GM21528 (cell line): ENCODE results near the gene CNNM3.
"Not testable (repeated sequence)": the region's sequence is repeated elsewhere in the genome, so short reads cannot be mapped to it uniquely, and the experiment has no call there.

Experiments
- ATAC-seq: cut with Tn5 transposase; IDR thresholded peaks from one replicate; pipeline ENCODE4 v1.9.1; 2021; ENCODE audit warnings: mild to moderate bottlenecking, moderate library complexity; ENCODE audit not compliant: unreplicated experiment, low FRiP score

The CNNM3 gene

DNA sequence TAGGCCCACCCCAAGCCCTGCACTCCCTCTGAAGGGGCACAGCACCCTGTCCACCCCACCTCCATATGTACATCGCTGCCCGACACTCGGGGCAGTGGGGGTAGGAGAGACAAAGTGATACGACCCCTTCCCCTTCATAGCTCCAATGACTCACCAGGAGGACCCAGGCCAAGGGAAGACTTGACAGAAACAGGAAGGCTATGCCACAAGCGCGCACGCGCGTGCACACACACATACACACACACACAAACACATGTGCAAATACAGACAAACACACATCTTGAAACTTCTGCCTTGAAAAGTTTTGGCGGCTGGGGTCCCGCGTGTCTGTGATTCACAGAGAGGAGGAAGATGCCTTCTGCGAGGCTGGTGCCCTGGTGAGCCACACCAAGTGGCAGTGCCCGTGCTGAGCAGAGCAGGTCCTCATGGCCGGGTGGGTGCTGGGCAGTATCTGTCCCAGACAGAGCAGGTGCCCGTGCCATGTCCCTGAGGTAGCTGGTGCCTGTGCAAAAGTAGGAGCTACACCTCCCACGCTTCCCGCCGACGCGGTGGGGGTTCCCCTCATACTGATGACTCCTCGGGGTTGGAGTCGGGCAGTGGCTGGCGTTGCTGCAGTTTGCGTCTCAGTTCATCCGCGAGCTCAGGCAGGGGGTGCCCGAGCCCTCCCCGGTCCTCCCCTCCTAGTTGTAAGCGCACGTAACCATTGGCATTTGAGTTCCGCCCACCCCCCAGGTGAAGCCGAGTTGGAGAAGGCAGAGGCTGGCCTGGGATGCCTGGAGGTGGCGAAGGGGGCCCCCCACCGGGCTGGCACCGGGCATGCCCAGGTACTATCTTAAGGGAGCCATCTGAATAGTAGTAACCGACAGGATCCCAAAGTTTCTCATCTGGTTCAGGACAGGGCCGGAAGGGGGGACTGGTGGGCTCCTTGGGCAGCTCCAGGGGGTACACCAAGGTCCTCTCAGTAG lies 44.3 kb downstream of the CNNM3 start:
- ATAC-seq, result no peak

DNA sequence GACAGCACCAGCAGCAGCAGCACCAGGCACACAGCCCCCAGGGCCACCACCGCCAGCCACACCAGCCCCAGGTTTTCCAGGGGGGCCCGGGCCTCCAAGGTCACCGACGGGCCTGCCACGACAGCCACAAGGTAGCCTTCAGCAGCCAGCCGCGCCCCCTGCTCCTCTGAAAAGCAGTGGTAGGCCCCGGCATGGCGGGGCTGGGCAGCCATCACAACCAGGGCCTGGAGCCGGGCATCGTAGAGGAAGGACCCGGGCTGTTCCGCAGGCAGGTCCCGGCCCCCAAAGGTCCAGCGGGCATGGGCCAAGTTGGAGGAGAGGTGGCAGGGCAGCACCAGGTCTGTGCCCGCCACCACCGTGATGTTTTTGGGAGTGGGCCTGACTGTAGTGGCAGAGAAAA lies 45.0 kb downstream of the CNNM3 start:
- ATAC-seq, result no peak

- not testable (repeated sequence) for ATAC-seq
These were observed 47.0 kb downstream of the CNNM3 start for GRCh38 chr2:96863056-96863455.

- no peak for ATAC-seq
These were observed 47.7 kb downstream of the CNNM3 start for GRCh38 chr2:96863575-96864342.

DNA sequence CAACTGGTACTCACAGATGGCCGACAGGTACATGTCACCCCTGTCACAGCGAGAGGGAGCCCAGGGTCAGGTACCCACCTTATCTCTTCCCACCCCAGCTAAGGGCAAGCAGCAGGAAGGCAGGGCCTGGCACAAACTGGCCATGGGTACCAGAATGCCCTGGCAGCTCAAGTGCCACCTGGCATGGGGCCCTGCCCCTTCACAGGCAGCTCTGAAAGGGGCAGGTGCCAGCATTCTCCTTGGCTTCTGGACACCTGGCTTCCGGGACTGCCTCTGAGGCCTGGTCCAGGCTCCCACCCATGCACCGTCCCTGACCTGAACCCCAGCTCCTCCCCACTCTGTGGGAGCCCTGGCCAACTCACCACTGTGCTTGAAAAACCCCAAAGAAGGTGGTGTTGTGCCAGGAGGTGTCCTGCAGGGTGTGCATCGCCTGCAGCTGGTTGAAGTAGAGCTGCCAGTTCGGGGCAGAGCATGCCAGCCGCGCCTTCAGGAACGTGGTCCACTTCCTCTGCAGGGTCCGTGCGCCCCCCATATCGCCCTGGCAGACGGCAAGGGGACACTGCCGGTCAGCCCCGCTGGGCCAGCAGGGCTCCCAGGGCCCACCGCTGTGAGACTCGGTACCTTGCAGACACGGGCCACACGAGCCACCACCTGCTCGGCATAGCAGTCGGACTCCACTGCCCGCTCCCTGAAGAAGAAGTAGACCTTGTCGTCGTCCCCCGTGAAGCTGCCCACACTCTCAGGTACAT lies 48.4 kb downstream of the CNNM3 start:
- no peak for ATAC-seq

DNA sequence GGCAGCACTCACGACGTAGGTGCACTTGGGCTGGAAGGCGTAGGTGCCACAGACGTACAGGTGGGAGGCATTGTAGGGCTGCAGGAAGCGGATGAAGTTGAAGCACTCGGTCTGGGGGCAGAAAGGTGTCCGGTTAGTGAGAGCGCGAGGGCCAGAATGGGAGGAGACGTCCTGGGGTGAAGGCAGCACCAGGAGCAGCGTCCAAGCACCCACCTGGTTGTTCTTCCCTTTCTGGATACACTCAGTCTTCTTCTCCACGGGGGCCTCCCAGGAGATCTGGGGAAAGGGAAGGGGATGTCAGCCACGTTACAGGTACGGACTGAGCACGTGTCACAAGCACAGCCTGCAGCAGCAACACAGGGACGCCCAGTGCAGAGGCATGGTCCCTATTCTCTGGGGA lies 49.6 kb downstream of the CNNM3 start:
- ATAC-seq, result no peak

- ATAC-seq, result no peak
These were observed 50.1 kb downstream of the CNNM3 start for GRCh38 chr2:96866149-96866548.

DNA sequence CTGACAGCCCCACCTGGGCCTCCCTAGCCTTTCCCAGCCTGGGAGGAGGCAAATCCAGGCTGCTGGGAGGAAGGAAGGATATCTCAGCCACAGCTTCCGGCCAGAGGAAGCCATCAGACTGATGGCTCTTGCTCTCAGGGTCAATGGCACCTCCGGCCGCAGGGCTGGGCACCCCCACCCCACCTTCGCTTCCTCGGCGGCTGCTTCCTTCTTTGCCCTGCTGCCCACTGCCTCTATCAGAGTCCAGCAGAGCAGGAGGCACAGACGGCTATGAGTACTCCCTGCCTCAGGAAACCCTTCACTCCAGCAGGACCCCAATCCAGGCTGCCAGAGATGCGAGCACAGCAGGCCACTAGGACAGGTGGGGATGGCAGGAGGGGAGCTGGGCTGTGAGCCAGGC lies 50.5 kb downstream of the CNNM3 start:
- ATAC-seq, result no peak

DNA sequence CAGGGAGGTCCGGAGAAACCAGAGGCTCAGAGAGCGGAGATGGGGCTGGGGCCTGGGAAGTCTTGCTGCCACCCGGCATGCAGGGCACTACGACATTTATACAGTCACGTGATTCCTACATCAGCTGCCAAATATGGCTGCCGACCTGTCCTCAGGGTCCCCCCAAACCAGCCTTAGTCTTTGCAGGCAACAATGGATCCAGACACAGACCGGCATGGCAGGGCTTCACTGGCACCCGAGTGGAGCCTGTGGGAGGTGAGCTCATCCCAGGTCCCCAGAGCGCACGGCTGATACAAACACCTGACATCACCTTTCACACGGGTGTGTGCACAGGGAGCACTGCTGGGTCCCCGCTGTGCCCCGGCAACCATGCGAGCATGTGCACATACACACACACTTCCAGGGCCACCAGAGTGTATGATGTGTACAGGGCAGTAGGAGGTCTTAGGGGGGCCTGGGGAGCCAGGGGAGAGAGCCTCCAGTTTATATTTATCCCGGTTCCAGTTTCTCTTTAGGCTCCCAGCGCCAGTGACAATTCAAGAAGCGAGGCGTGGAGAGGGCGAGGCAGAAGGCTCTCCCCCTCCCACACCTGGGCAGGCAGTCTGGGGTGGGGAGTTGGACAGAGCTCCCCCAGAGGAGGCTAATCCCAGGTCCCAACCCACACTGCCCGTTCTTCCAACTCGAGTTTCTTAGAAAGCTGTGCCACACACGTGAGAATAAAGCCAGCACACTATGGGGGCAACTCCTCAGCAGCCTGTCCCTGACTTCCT lies 51.1 kb downstream of the CNNM3 start:
- ATAC-seq, result no peak

GRCh38 chr2:96867756-96868554 lies 51.9 kb downstream of the CNNM3 start:
- ATAC-seq, result peak; percentile 2

GRCh38 chr2:96868555-96869280 lies 52.6 kb downstream of the CNNM3 start:
- peak; percentile 47 for ATAC-seq

- ATAC-seq, result no peak
These were observed 53.3 kb downstream of the CNNM3 start for GRCh38 chr2:96869281-96869821.

GRCh38 chr2:96869822-96870625 lies 54.0 kb downstream of the CNNM3 start, which contains the start of gene SEMA4C:
SEMA4C (minus strand) TSS chr2:96870080; CDS start chr2:96867886, 2,194 bp downstream.
- no peak for ATAC-seq

DNA sequence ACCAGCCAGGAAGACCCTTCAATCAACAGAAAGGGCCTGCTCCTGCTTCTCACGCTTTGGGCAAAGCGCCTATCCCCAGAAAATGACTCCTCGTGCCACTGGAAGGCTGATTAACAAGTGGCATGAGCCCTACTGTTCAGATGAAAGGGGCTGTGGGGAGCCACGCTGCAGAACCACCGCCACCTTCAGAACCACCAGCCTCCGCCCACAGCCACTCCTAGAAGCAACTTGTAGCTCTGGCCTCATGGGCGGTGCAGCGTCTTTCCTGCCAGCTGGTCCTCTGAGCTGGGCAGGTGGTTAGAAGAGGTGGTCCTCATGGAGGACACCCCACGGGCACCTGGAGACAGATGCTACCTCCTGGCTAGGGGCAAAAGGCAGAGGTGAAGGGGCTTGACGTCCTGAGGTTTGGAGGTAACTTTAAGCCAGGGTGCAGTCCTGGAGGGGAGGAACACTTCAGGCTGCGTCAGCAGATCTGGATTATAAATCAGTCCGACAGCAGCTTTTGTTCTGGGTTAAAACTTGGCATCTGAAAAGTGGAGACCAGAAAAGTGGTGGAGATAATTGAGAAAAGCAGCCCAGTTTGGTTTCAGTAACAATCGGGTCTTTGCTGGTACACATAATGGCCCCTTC lies 54.7 kb downstream of the CNNM3 start:
- ATAC-seq, result no peak

- no peak for ATAC-seq
These were observed 56.7 kb downstream of the CNNM3 start for GRCh38 chr2:96872591-96873349.

DNA sequence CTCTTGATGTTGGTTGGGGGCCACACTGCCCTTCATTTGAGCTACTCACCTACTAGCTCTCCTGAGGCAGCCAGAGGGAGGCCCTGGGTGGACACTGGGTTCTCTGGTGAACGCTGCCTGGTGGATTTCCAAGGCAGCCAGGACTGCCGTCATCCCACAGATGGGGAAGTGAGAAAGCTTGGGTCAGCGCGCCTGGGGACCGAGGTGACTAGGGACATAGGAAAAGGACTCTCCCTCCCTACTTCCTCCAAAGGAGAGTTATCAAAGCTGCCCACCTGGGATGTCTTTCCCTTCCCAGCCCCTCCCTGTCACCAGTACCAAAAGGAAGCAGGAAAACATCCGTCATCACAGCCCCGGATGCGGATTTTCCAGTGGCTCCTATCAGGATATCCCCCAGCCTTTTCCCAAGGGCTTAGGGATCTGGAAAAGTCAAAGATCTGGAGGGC lies 57.6 kb downstream of the CNNM3 start:
- no peak for ATAC-seq
